Liver (tissue), 9 donors: ENCODE results near the gene PGK2. TPM values are rescaled to one million over a fixed set of nuclear protein-coding genes. Genes with fewer than 3 reads are reported as not detected.

Source experiments
- DNase-seq: peaks from one replicate; pipeline ENCODE4 v3.0.0-alpha.2; 2017; ENCODE audit warnings: low spot score
- H3K27ac ChIP-seq, 2 donors: one replicate each; pipeline ENCODE4 v1.7.0; 2013; ENCODE audit warnings: inconsistent platforms in 2 of 2, low read length in 2 of 2, control low read depth in 1 of 2, low read depth in 1 of 2, mild to moderate bottlenecking in 1 of 2
- H3K27me3 ChIP-seq, 4 donors: one replicate each; pipeline versions ENCODE4 v1.6.1 to v1.7.0; 2013; ENCODE audit warnings: low read length in 3 of 4, inconsistent platforms in 1 of 4, mild to moderate bottlenecking in 1 of 4, moderate library complexity in 1 of 4; ENCODE audit not compliant: control insufficient read depth in 4 of 4, insufficient read depth in 4 of 4
- H3K36me3 ChIP-seq, 4 donors: one replicate each; pipeline versions ENCODE4 v1.6.1 to v1.7.0; 2013; ENCODE audit warnings: low read length in 3 of 4, mild to moderate bottlenecking in 3 of 4, low read depth in 1 of 4, moderate library complexity in 1 of 4; ENCODE audit not compliant: control insufficient read depth in 4 of 4, insufficient read depth in 3 of 4
- H3K4me1 ChIP-seq, 4 donors: one replicate each; pipeline versions ENCODE4 v1.6.1 to v1.7.0; 2013; ENCODE audit warnings: low read length in 3 of 4, mild to moderate bottlenecking in 3 of 4, moderate library complexity in 1 of 4; ENCODE audit not compliant: control insufficient read depth in 4 of 4, insufficient read depth in 4 of 4
- H3K4me3 ChIP-seq, 3 donors: one replicate each; pipeline versions ENCODE4 v1.6.1 to v1.7.0; 2013; ENCODE audit warnings: low read length in 3 of 3, control low read depth in 1 of 3, low read depth in 1 of 3, mild to moderate bottlenecking in 1 of 3
- H3K9ac ChIP-seq, 2 donors: one replicate each; pipeline ENCODE4 v1.7.0; 2013; ENCODE audit warnings: low read length in 2 of 2, mild to moderate bottlenecking in 2 of 2, moderate library complexity in 2 of 2, control low read depth in 1 of 2, low read depth in 1 of 2
- H3K9me3 ChIP-seq, 4 donors: one replicate each; pipeline versions ENCODE4 v1.6.1 to v1.7.0; 2013; ENCODE audit warnings: low read length in 3 of 4; ENCODE audit not compliant: control insufficient read depth in 4 of 4
- EGR1 ChIP-seq, 2 donors: IDR thresholded peaks; 2 replicates each; pipeline ENCODE4 v1.6.1; 2016 to 2018; ENCODE audit warnings: antibody characterized with exemption in 2 of 2, low read depth in 2 of 2
- FOXA1 ChIP-seq: IDR thresholded peaks from 2 replicates; pipeline ENCODE4 v1.6.1; 2016; ENCODE audit warnings: antibody characterized with exemption
- FOXA2 ChIP-seq: IDR thresholded peaks from 2 replicates; pipeline ENCODE4 v1.6.1; 2016; ENCODE audit warnings: antibody characterized with exemption
- GABPA ChIP-seq, 2 donors: IDR thresholded peaks in 1 of 2; conservative IDR thresholded peaks in 1 of 2; 2 replicates each; pipeline ENCODE4 v1.6.1; 2016; ENCODE audit warnings: antibody characterized with exemption in 2 of 2, mild to moderate bottlenecking in 1 of 2, moderate library complexity in 1 of 2
- HNF4A ChIP-seq, 2 donors: conservative IDR thresholded peaks; 2 replicates each; pipeline ENCODE4 v1.6.1; 2016; ENCODE audit warnings: antibody characterized with exemption in 2 of 2, mild to moderate bottlenecking in 2 of 2
- HNF4G ChIP-seq: IDR thresholded peaks from 2 replicates; pipeline ENCODE4 v1.6.1; 2016; ENCODE audit warnings: antibody characterized with exemption
- JUND ChIP-seq, 2 donors: IDR thresholded peaks; 2 replicates each; pipeline ENCODE4 v1.6.1; 2016; ENCODE audit warnings: antibody characterized with exemption in 2 of 2
- NR2F2 ChIP-seq: IDR thresholded peaks from 2 replicates; pipeline ENCODE4 v1.6.1; 2016; ENCODE audit warnings: antibody characterized with exemption
- RAD21 ChIP-seq, 2 donors: IDR thresholded peaks; 2 replicates each; pipeline ENCODE4 v1.6.1; 2016; ENCODE audit warnings: antibody characterized with exemption in 2 of 2, mild to moderate bottlenecking in 2 of 2
- RXRA ChIP-seq, 2 donors: IDR thresholded peaks; 2 replicates each; pipeline ENCODE4 v1.6.1; 2017 to 2018; ENCODE audit warnings: antibody characterized with exemption in 2 of 2, mild to moderate bottlenecking in 1 of 2
- SP1 ChIP-seq: IDR thresholded peaks from 2 replicates; pipeline ENCODE4 v1.6.1; 2018; ENCODE audit warnings: antibody characterized with exemption, mild to moderate bottlenecking
- TAF1 ChIP-seq: conservative IDR thresholded peaks from 2 replicates; pipeline ENCODE4 v1.6.1; 2016; ENCODE audit warnings: antibody characterized with exemption, mild to moderate bottlenecking
- YY1 ChIP-seq: IDR thresholded peaks from 2 replicates; pipeline ENCODE4 v1.6.1; 2016; ENCODE audit warnings: antibody characterized with exemption, mild to moderate bottlenecking
- WGBS: extraction: QIAGEN DNeasy Blood & Tissue Kit; methylation state at CpG from one replicate; pipeline ENCODE4 v1.1.7; 2013; 5-methylcytosine and 5-hydroxymethylcytosine counted together
- polyA plus RNA-seq, 2 donors: library from polyadenylated mRNA; stranded (reverse) in 1 of 2; unstranded in 1 of 2; fragments of 200-250 nt in 1 of 2; fragments of >200 nt in 1 of 2; fragmentation: Nextera tagmentation in 1 of 2; extraction: Ambion mirVana in 1 of 2; gene quantifications; one replicate each; pipeline versions ENCODE4 v1.2.1 to v1.2.3, GENCODE V29; 2013 to 2015
- total RNA-seq, 2 donors: library from RNA; depleted of rRNA; stranded (reverse); fragments of >200 nt; gene quantifications; one replicate each; pipeline ENCODE4 v1.2.3, GENCODE V29; 2014
- TF ChIP-seq, protein P1 (sequence below): fragments of 150-350 bp; IDR thresholded peaks from 2 replicates; pipeline ENCODE4 v1.5.1; 2017; ENCODE audit warnings: improper control_type of control experiment, low read depth, low read length; ENCODE audit not compliant: missing input control
- TF ChIP-seq, protein P2 (sequence below): IDR thresholded peaks from 2 replicates; pipeline ENCODE4 v1.6.1; 2016; ENCODE audit warnings: antibody characterized with exemption
- TF ChIP-seq, protein P3 (sequence below): IDR thresholded peaks from 2 replicates; pipeline ENCODE4 v1.6.1; 2016; ENCODE audit warnings: antibody characterized with exemption
- TF ChIP-seq, protein P4 (sequence below): IDR thresholded peaks from 2 replicates; pipeline ENCODE4 v1.6.1; 2016; ENCODE audit warnings: antibody characterized with exemption
- TF ChIP-seq, protein P5 (sequence below): IDR thresholded peaks from 2 replicates; pipeline ENCODE4 v1.6.1; 2016; ENCODE audit warnings: antibody characterized with exemption, mild to moderate bottlenecking
- donor health status: healthy.
- donor health status: healthy.
- donor health status: healthy.
- donor health status: healthy.
- donor health status: healthy.

PGK2 gene
- not detected for total RNA-seq
- not detected for polyA plus RNA-seq

DNA sequence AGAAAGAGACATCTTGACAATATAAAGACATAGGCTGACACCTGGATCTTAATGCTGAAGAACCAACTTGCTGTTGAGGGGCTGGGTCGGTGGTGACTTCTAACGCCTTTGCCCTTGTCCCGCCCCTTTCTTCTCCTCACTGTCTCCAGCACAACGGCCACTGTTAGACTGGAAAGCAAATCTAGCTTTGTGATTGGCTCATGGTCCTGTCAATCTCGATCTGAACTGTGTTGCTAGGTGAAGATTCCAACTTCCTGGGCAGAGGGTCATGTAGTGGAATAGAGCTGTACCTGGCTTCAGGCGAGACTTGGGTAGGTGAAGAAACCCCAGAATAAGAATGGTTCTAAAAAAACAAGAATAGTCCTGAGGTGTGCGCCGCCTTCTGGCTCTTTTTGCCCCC, at the start of gene PGK2:
TSS of gene PGK2 (minus strand) at position 110 of the 400 bp plus-strand sequence. CDS start at position 12, 98 bp downstream.
- no peak within 1 kb of the TSS for H3K27ac ChIP-seq
- WGBS = 82% methylated on average over 8 of the region's 8 CpGs
- no peak for DNase-seq
- no peaks in the 10 kb centered on the region for H3K9me3 ChIP-seq
- H3K27me3 ChIP-seq = no peaks in the 10 kb centered on the region
- no peak for TF ChIP-seq RAD21 (IDR thresholded peaks at IDR 0.05)
- TF ChIP-seq JUND (IDR thresholded peaks at IDR 0.05) = no peak
- TF ChIP-seq, protein P1, sequence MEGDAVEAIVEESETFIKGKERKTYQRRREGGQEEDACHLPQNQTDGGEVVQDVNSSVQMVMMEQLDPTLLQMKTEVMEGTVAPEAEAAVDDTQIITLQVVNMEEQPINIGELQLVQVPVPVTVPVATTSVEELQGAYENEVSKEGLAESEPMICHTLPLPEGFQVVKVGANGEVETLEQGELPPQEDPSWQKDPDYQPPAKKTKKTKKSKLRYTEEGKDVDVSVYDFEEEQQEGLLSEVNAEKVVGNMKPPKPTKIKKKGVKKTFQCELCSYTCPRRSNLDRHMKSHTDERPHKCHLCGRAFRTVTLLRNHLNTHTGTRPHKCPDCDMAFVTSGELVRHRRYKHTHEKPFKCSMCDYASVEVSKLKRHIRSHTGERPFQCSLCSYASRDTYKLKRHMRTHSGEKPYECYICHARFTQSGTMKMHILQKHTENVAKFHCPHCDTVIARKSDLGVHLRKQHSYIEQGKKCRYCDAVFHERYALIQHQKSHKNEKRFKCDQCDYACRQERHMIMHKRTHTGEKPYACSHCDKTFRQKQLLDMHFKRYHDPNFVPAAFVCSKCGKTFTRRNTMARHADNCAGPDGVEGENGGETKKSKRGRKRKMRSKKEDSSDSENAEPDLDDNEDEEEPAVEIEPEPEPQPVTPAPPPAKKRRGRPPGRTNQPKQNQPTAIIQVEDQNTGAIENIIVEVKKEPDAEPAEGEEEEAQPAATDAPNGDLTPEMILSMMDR = no peak
- TF ChIP-seq, protein P2, sequence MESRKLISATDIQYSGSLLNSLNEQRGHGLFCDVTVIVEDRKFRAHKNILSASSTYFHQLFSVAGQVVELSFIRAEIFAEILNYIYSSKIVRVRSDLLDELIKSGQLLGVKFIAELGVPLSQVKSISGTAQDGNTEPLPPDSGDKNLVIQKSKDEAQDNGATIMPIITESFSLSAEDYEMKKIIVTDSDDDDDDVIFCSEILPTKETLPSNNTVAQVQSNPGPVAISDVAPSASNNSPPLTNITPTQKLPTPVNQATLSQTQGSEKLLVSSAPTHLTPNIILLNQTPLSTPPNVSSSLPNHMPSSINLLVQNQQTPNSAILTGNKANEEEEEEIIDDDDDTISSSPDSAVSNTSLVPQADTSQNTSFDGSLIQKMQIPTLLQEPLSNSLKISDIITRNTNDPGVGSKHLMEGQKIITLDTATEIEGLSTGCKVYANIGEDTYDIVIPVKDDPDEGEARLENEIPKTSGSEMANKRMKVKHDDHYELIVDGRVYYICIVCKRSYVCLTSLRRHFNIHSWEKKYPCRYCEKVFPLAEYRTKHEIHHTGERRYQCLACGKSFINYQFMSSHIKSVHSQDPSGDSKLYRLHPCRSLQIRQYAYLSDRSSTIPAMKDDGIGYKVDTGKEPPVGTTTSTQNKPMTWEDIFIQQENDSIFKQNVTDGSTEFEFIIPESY = no peak
- TF ChIP-seq GABPA (IDR thresholded peaks at IDR 0.05 in 1 of 2, conservative IDR thresholded peaks at IDR 0.05 in 1 of 2) = no peak
- TF ChIP-seq NR2F2 = no peak
- TF ChIP-seq, protein P3, sequence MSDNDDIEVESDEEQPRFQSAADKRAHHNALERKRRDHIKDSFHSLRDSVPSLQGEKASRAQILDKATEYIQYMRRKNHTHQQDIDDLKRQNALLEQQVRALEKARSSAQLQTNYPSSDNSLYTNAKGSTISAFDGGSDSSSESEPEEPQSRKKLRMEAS = no peak
- no peak for TF ChIP-seq TAF1
- no peak for TF ChIP-seq RXRA (IDR thresholded peaks at IDR 0.05)
- H3K4me3 ChIP-seq = no peak within 1 kb of the TSS
- peaks cover 0 to 2% (median 0%) of the 10 kb centered on the region in 4 donors for H3K4me1 ChIP-seq
- H3K9ac ChIP-seq = no peak within 1 kb of the TSS
- no peaks in the 10 kb centered on the region for H3K36me3 ChIP-seq

DNA sequence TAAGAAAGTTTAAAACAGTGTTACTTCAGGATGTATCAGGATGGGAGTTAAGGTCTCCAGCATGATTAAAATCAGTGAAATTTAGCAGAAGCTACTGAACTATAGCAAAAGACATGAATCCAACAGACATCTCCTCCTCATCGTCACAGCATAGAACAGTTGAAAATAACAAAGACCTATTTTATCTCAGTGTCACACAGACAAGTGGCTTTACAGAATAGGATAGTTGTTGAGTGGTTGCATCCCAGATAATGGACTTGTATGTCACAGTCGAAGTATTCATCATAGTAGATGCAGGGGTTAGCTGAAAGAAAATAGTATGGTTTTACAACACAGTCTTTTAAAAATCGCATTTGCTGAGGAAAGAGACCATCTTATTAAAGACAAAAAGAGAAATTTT, 48.1 kb upstream of the PGK2 start:
- Histone ChIP-seq H3K27ac (no peak overlapping the region), H3K27me3 (no peaks in the 10 kb centered on the region), H3K9me3 (no peaks in the 10 kb centered on the region), H3K9ac (no peak overlapping the region), H3K36me3 (no peaks in the 10 kb centered on the region), H3K4me3 (no peak overlapping the region), H3K4me1 (no peaks in the 10 kb centered on the region)
- TF ChIP-seq FOXA2 (no peak), HNF4A (conservative IDR thresholded peaks at IDR 0.05) (no peak), YY1 (no peak), EGR1 (IDR thresholded peaks at IDR 0.05; ENCODE audit: low read depth in 2 of 2) (no peak), TAF1 (no peak), GABPA (IDR thresholded peaks at IDR 0.05 in 1 of 2, conservative IDR thresholded peaks at IDR 0.05 in 1 of 2) (no peak), HNF4G (no peak), RXRA (IDR thresholded peaks at IDR 0.05) (no peak), RAD21 (IDR thresholded peaks at IDR 0.05) (no peak), JUND (IDR thresholded peaks at IDR 0.05) (no peak), FOXA1 (no peak), SP1 (no peak)
- TF ChIP-seq, protein P4, sequence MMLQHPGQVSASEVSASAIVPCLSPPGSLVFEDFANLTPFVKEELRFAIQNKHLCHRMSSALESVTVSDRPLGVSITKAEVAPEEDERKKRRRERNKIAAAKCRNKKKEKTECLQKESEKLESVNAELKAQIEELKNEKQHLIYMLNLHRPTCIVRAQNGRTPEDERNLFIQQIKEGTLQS = no peak
- TF ChIP-seq, protein P1 = no peak
- TF ChIP-seq, protein P2 = no peak
- TF ChIP-seq, protein P5, sequence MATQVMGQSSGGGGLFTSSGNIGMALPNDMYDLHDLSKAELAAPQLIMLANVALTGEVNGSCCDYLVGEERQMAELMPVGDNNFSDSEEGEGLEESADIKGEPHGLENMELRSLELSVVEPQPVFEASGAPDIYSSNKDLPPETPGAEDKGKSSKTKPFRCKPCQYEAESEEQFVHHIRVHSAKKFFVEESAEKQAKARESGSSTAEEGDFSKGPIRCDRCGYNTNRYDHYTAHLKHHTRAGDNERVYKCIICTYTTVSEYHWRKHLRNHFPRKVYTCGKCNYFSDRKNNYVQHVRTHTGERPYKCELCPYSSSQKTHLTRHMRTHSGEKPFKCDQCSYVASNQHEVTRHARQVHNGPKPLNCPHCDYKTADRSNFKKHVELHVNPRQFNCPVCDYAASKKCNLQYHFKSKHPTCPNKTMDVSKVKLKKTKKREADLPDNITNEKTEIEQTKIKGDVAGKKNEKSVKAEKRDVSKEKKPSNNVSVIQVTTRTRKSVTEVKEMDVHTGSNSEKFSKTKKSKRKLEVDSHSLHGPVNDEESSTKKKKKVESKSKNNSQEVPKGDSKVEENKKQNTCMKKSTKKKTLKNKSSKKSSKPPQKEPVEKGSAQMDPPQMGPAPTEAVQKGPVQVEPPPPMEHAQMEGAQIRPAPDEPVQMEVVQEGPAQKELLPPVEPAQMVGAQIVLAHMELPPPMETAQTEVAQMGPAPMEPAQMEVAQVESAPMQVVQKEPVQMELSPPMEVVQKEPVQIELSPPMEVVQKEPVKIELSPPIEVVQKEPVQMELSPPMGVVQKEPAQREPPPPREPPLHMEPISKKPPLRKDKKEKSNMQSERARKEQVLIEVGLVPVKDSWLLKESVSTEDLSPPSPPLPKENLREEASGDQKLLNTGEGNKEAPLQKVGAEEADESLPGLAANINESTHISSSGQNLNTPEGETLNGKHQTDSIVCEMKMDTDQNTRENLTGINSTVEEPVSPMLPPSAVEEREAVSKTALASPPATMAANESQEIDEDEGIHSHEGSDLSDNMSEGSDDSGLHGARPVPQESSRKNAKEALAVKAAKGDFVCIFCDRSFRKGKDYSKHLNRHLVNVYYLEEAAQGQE = no peak
- TF ChIP-seq, protein P3 = no peak
- 87% methylated on average over 3 of the region's 3 CpGs for WGBS
- no peak for DNase-seq
